ENCODE data around the gene CENPW. TPM values are rescaled to one million over a fixed set of nuclear protein-coding genes. Genes with fewer than 3 reads are reported as not detected.

The CENPW gene
- total RNA-seq, 1 experiment from 2014 or later = 82.3 TPM

DNA sequence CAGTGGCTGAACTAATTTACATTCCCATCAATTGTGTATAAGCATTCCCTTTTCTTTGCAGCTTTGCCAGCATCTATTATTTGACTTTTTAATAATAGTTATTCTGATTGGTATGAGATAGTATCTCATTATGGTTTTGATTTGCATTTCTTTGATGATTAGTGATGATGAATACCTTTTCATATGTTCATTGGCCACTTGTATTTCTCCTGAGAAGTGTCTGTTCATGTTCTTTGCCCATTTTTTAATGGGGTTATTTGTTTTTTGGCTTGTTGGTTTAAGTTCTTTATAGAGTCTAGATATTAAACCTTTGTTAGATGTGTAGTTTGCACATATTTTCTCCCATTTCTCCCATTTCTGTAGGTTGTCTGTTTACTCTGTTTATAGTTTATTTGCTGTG lies 16.6 kb downstream of the CENPW start:
- H2AFZ ChIP-seq (ENCODE audit: low read length) = no peak overlapping the region
- H3K14ac ChIP-seq (ENCODE audit: insufficient read depth, low read length) = no peak overlapping the region
- H3K27me3 Mint-ChIP-seq (ENCODE audit: low read depth) = no peaks in the 10 kb centered on the region
- H3K27ac Mint-ChIP-seq = no peak overlapping the region
- H2BK5ac ChIP-seq (ENCODE audit: insufficient read length, low read length) = no peak overlapping the region
- TF ChIP-seq, protein P1, sequence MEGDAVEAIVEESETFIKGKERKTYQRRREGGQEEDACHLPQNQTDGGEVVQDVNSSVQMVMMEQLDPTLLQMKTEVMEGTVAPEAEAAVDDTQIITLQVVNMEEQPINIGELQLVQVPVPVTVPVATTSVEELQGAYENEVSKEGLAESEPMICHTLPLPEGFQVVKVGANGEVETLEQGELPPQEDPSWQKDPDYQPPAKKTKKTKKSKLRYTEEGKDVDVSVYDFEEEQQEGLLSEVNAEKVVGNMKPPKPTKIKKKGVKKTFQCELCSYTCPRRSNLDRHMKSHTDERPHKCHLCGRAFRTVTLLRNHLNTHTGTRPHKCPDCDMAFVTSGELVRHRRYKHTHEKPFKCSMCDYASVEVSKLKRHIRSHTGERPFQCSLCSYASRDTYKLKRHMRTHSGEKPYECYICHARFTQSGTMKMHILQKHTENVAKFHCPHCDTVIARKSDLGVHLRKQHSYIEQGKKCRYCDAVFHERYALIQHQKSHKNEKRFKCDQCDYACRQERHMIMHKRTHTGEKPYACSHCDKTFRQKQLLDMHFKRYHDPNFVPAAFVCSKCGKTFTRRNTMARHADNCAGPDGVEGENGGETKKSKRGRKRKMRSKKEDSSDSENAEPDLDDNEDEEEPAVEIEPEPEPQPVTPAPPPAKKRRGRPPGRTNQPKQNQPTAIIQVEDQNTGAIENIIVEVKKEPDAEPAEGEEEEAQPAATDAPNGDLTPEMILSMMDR (conservative IDR thresholded peaks at IDR 0.05) = no peak
- no peak for DNase-seq
- peaks cover 17 to 20% of the 10 kb centered on the region in 2 experiments for H3K4me1 Mint-ChIP-seq
- H3K27ac ChIP-seq (ENCODE audit: insufficient read length, low read depth, low read length) = no peak overlapping the region
- no peak overlapping the region for H3K18ac ChIP-seq (ENCODE audit: insufficient read length, low read depth, low read length)
- no peaks in the 10 kb centered on the region for H3K79me2 ChIP-seq (ENCODE audit: insufficient read depth, low read length)
- peaks cover 13 to 47% (median 23%) of the 10 kb centered on the region in 3 experiments for H3K36me3 Mint-ChIP-seq (ENCODE audit: insufficient read depth in 1 of 3, low read depth in 3 of 3)
- no peak overlapping the region for H2BK15ac ChIP-seq (ENCODE audit: low read depth, low read length)
- H3K9me3 Mint-ChIP-seq = peaks cover 8 to 14% of the 10 kb centered on the region in 2 experiments; a peak in 4 of 5 replicates
- H3K9ac ChIP-seq (ENCODE audit: extremely low read depth, insufficient read length, low read length) = no peak overlapping the region
- no peak overlapping the region for H3K4ac ChIP-seq (ENCODE audit: low read depth, low read length)
- H2AK5ac ChIP-seq (ENCODE audit: insufficient read length, low read length) = no peak overlapping the region
- H3K23ac ChIP-seq (ENCODE audit: insufficient read length, low read depth, low read length) = no peak overlapping the region
- no peak overlapping the region for H4K91ac ChIP-seq (ENCODE audit: insufficient read length, low read depth, low read length)
- H3K56ac ChIP-seq (ENCODE audit: insufficient read length, low read depth, low read length) = no peak overlapping the region
- no peaks in the 10 kb centered on the region for H3K79me1 ChIP-seq (ENCODE audit: insufficient read depth, low read depth, low read length, poor library complexity, severe bottlenecking)
- H3K27me3 ChIP-seq (ENCODE audit: insufficient read depth, low read length) = no peaks in the 10 kb centered on the region
- no peak overlapping the region for H2BK20ac ChIP-seq (ENCODE audit: low read depth, low read length, poor library complexity, severe bottlenecking)
- H4K8ac ChIP-seq (replicated peaks; ENCODE audit: insufficient read length, low read depth, low read length) = no peak overlapping the region
- no peak overlapping the region for H2BK120ac ChIP-seq (ENCODE audit: low read depth, low read length, poor library complexity, severe bottlenecking)
- H3K9me3 ChIP-seq (ENCODE audit: control insufficient read depth, low read depth, low read length) = no peaks in the 10 kb centered on the region
- H3K4me2 ChIP-seq (ENCODE audit: insufficient read depth, insufficient read length, low read length) = no peak overlapping the region
- H4K20me1 ChIP-seq (ENCODE audit: control insufficient read depth, insufficient read depth, insufficient read length) = no peaks in the 10 kb centered on the region
- H3K4me1 ChIP-seq (ENCODE audit: insufficient read depth, low read length) = no peaks in the 10 kb centered on the region
- H3K4me3 Mint-ChIP-seq = no peak overlapping the region
- no peak overlapping the region for H4K5ac ChIP-seq (ENCODE audit: insufficient read length, low read depth, low read length)
- no peak overlapping the region for H2BK12ac ChIP-seq (ENCODE audit: insufficient read length, low read depth, low read length)
- H3T11ph ChIP-seq (ENCODE audit: low read length) = no peak overlapping the region
- H3K23me2 ChIP-seq (ENCODE audit: insufficient read length, low read depth, low read length, poor library complexity, severe bottlenecking) = no peaks in the 10 kb centered on the region
